ENCODE results near the gene DDX10. TPM values are rescaled to one million over a fixed set of nuclear protein-coding genes. Genes with fewer than 3 reads are reported as not detected.
"Not testable (repeated sequence)": the region's sequence is repeated elsewhere in the genome, so short reads cannot be mapped to it uniquely, and the experiment has no call there.

DDX10 gene
- polyA plus RNA-seq, 1 donor: 20.7 TPM

DNA sequence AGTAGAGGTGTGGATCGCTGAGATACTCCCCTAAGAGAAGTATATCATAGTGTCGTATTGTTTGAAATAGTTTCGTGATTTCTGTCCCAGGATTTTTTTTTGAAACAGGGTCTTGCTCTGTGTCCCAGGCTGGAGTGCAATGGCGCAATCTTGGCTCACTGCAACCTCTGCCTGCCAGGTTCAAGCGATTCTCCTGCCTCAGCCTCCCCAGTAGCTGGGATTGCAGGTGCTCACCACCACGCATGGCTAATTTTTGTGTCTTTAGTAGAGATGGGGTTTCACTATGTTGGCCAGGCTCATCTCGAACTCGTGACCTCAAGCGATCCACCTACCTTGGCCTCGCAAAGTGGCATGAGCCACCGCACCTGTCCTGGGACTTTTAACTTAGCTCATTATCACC is 159.1 kb downstream of the DDX10 start:
- DNase-seq (ENCODE audit: low read depth): not testable (repeated sequence)

GRCh38 chr11:108824545-108824944 is 159.7 kb downstream of the DDX10 start:
- no peak for DNase-seq (ENCODE audit: low read depth)

GRCh38 chr11:108825381-108825780 is 160.5 kb downstream of the DDX10 start:
- DNase-seq (ENCODE audit: low read depth): no peak

GRCh38 chr11:108826136-108826535 is 161.3 kb downstream of the DDX10 start:
- no peak for DNase-seq (ENCODE audit: low read depth)

- no peak for DNase-seq (ENCODE audit: low read depth)
These were observed 170.8 kb downstream of the DDX10 start for GRCh38 chr11:108835624-108836023.

- DNase-seq (ENCODE audit: low read depth): no peak
These were observed 171.7 kb downstream of the DDX10 start for GRCh38 chr11:108836541-108836940.

GRCh38 chr11:108838102-108838791 is 173.4 kb downstream of the DDX10 start:
- DNase-seq (ENCODE audit: low read depth): no peak

DNA sequence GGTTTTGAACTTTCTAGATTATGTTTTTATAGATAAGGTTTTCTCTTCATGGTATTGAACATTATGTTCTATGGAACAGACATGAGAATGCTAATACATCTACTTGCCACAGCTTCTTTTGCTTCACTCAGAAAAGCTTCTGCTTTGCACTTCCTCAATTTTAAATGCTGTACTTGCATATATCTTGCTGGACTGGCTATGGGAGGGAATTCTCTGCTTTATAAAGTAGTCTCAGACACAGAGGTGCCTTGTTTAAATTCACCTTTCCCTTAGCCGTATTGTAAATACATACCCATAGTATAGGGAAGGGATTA is 173.9 kb downstream of the DDX10 start:
- no peak for DNase-seq (ENCODE audit: low read depth)

DNA sequence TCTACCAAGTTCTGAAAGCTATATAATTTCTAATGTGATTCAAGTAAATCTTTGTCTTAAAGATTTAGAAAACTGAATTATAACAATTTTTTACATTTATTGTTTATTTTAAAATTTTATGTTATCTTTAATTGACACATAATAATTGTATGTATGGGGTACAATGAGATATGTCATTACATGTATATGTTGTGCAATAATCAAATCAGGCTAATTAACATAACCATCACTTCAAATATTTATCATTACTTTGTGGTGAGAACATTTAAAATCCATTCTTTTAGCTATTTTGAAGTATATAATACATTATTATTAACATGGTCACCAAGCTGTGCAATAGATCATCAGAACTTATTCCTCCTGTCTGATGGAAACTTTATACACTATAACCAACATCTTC is 181.1 kb downstream of the DDX10 start:
- no peak for DNase-seq (ENCODE audit: low read depth)

DNA sequence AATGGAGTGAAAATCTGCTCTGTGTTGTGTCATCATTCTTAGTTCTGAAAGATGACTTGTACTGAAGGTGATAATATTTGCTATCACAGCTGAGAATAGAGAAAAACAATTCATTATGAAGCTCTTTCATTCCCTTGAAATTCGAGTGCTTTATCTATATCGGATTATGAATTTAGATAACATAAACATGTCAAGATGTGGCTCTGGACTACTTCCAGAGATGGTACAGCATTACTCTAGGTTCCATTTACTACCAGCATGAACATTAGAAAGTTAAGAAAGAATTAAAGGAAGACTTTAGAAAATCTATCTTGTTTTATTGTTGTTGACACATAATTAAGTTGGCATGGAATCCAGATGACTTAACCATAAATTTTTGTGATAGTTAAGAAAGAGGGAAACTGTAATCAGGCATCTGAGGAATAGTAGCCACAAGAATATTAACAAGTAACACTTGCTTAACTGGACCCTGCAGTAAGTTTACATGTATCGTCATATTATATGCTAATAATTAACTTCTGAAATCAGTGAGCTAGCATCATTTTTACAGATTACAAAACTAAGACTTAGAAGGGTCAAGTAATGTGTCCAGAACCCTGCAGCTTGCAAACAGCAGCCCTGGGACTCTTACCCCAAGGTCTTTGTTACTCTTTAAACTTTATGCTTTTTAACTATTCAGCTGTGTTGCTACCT is 182.6 kb downstream of the DDX10 start:
- no peak for DNase-seq (ENCODE audit: low read depth)

GRCh38 chr11:108851781-108852180 is 186.9 kb downstream of the DDX10 start:
- no peak for DNase-seq (ENCODE audit: low read depth)

GRCh38 chr11:108852701-108853100 is 187.8 kb downstream of the DDX10 start:
- peak; percentile 49 for DNase-seq (ENCODE audit: low read depth)

DNA sequence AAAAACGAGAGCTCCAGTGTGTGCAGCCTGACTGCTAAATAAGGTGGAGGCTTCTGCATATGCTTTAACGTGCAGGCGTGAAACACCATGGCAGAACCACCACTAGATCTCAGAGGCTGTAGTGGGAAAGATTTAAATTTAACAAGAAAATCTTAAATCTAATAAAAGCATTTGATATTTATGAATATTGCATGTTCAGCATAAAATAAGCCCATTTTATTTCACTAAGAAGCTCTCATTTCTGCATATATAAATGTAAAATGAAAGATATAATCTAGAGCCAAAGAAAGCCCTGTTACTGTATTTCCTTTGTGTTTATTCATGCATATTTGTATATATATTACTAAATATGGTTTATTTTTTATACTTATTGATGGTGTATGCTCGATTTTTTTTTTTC is 188.3 kb downstream of the DDX10 start:
- DNase-seq (ENCODE audit: low read depth): no peak

DNA sequence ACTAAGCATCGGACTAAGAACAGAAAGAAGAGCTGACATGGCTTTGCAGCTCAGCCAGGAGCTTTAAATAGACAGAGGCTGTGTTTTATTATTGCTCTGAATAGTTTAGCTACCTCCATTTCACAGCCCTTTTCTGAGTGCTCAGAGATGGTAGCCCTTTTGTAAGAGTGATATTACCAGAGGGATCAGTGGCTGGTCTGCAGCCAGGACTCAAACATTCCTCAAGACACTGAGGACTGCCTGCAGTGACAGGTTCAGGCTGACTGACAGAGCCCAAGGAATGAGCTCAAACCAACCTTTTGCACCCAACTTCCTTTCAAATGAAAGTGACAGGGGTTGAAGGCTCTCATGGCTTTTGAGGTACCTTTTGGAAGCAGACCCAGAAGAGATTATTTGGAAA is 189.0 kb downstream of the DDX10 start:
- peak; percentile 20 for DNase-seq (ENCODE audit: low read depth)

- DNase-seq (ENCODE audit: low read depth): no peak
These were observed 189.5 kb downstream of the DDX10 start for GRCh38 chr11:108854346-108854745.

- DNase-seq (ENCODE audit: low read depth): no peak
These were observed 192.5 kb downstream of the DDX10 start for GRCh38 chr11:108857382-108857781.

GRCh38 chr11:108858622-108859021 is 193.8 kb downstream of the DDX10 start:
- DNase-seq (ENCODE audit: low read depth): no peak

GRCh38 chr11:108859510-108859909 is 194.6 kb downstream of the DDX10 start:
- DNase-seq (ENCODE audit: low read depth): no peak

GRCh38 chr11:108863528-108863927 is 198.7 kb downstream of the DDX10 start:
- no peak for DNase-seq (ENCODE audit: low read depth)

DNA sequence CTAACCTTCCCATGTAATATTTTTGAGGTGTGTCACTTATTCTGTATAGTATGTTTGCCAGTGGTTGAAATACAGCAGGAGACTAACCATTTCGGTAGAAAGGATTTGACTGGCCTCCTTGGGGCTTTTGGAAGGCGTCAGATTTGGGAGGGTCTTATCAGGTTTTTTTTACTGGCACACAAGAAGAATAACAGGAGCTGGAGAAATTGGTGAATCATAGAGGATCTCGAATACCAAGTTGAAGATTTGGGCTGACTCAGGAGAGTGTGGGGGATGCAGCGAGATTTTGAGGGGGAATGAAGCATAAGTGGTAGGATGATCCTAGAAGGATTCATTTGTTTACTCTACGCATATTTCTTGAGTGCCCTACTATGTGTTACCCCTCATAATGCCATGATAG is 200.5 kb downstream of the DDX10 start:
- no peak for DNase-seq (ENCODE audit: low read depth)

DNA sequence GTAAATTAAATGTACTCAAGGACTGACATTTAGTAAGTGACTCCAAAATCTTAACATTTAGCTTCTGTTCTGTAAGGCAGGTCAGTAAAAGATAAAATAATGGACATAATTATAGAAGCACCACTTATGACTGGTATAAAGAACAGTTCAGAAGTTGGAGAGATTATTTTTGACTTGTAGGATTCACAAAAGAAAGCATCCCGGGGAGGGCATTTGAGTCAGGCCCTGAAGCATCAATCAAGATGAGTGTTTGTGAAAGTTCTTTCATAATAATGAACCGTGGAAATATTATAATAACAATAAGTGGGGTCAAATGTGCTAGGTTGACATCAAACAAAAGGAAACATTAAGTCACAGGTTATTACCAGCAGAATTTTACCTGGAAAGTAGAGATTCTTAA is 201.9 kb downstream of the DDX10 start:
- DNase-seq (ENCODE audit: low read depth): no peak

- DNase-seq (ENCODE audit: low read depth): no peak
These were observed 205.6 kb downstream of the DDX10 start for GRCh38 chr11:108870373-108871020.

- no peak for DNase-seq (ENCODE audit: low read depth)
These were observed 206.3 kb downstream of the DDX10 start for GRCh38 chr11:108871152-108871551.
